PFSK-1 (cell line): ENCODE data around the gene CELSR1.

Source experiments
- SIN3A ChIP-seq: IDR thresholded peaks from 2 replicates; pipeline ENCODE4 v1.6.1; 2012; ENCODE audit warnings: mild to moderate bottlenecking, low read length, moderate library complexity, borderline replicate concordance; ENCODE audit not compliant: insufficient read depth
- TF ChIP-seq, protein P1 (sequence below), 2 experiments: IDR thresholded peaks; 2 replicates each; pipeline versions ENCODE4 v1.6.1 to v1.8.0; 2011 to 2012; ENCODE audit warnings: low read depth in 2 of 2, low read length in 2 of 2, control low read depth in 1 of 2, inconsistent platforms in 1 of 2, mild to moderate bottlenecking in 1 of 2, moderate library complexity in 1 of 2; ENCODE audit not compliant: insufficient read depth in 1 of 2

DNA sequence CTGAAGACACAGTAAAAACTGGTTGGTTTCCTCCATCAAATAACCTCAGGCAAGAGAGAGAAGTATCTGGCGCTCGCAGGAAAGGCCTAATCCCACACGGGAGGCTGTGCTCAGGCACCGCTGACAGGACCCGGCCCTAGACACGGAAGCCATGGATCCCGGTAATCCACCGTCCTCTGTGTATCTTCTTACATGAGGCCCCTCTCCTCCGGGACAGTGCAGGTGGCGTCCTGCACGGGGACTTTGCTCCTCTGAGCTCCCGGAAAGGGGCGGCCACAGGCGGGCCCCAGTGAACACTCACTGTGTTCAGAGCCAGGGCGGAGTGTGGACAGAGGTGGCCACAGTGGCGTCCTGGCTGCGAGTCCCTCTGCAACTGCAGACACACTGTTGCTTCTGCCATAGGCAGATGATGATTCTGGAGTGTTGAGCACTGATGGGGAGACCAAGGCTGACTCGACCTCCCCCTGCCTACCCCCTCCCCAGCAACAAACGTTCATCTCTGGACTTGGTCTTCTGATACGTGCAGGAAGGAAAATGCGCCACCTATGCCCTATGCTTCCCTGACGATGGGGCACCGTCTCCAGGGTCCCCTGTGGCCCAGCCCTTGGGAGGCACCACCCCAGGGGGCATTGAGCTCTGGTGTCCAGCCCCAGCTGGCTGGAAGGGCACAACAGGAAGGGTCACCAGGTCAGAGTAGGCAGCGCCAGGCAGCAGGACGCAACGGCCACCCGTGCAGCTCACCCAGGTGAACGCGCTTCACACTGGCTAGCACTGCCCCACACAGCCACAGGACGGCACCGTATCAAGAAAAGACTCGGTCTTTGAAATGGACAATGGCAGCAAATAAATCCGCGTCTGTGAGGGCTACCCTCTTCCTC is 106.2 kb downstream of the CELSR1 start:
- TF ChIP-seq, protein P1, sequence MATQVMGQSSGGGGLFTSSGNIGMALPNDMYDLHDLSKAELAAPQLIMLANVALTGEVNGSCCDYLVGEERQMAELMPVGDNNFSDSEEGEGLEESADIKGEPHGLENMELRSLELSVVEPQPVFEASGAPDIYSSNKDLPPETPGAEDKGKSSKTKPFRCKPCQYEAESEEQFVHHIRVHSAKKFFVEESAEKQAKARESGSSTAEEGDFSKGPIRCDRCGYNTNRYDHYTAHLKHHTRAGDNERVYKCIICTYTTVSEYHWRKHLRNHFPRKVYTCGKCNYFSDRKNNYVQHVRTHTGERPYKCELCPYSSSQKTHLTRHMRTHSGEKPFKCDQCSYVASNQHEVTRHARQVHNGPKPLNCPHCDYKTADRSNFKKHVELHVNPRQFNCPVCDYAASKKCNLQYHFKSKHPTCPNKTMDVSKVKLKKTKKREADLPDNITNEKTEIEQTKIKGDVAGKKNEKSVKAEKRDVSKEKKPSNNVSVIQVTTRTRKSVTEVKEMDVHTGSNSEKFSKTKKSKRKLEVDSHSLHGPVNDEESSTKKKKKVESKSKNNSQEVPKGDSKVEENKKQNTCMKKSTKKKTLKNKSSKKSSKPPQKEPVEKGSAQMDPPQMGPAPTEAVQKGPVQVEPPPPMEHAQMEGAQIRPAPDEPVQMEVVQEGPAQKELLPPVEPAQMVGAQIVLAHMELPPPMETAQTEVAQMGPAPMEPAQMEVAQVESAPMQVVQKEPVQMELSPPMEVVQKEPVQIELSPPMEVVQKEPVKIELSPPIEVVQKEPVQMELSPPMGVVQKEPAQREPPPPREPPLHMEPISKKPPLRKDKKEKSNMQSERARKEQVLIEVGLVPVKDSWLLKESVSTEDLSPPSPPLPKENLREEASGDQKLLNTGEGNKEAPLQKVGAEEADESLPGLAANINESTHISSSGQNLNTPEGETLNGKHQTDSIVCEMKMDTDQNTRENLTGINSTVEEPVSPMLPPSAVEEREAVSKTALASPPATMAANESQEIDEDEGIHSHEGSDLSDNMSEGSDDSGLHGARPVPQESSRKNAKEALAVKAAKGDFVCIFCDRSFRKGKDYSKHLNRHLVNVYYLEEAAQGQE (IDR thresholded peaks at IDR 0.05; ENCODE audit: insufficient read depth in 1 of 2, low read depth in 2 of 2, low read length in 2 of 2): no peak
- no peak for TF ChIP-seq SIN3A
